Neural cell (in vitro differentiated cells): ENCODE results near the gene GNG7.

Experiments used
- EZH2 ChIP-seq: fragments of 200-600, 300-800 bp; shearing (Covaris generic), sonication (generic); IDR thresholded peaks from 2 replicates; pipeline ENCODE4 v1.6.1; 2014; ENCODE audit warnings: antibody characterized with exemption, low read length, borderline replicate concordance, mild to moderate bottlenecking; ENCODE audit not compliant: insufficient read depth, poor library complexity, severe bottlenecking
- TF ChIP-seq, protein P1 (sequence below): fragments of 450-650 bp; IDR thresholded peaks from 2 replicates; pipeline ENCODE4 v1.5.1; 2014; ENCODE audit warnings: antibody characterized with exemption, mild to moderate bottlenecking, moderate library complexity; ENCODE audit not compliant: poor library complexity, severe bottlenecking

DNA sequence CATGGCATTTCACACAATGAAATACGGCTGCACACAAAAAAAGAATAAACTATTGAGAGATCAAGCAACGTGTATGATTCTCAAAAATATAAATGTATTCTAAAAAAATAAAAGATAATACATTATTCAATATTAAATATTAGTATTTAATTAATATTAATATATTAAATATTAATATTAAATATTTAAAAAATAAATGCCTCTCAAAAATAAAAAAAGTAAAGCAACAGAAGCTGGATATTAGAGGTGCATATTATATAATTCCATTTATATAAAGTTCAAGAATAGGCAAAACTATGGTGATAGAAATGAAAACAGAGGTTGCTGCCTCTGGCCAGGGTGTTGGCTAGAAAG lies 169.4 kb downstream of the GNG7 start:
- TF ChIP-seq EZH2, result no peak
- TF ChIP-seq, protein P1, sequence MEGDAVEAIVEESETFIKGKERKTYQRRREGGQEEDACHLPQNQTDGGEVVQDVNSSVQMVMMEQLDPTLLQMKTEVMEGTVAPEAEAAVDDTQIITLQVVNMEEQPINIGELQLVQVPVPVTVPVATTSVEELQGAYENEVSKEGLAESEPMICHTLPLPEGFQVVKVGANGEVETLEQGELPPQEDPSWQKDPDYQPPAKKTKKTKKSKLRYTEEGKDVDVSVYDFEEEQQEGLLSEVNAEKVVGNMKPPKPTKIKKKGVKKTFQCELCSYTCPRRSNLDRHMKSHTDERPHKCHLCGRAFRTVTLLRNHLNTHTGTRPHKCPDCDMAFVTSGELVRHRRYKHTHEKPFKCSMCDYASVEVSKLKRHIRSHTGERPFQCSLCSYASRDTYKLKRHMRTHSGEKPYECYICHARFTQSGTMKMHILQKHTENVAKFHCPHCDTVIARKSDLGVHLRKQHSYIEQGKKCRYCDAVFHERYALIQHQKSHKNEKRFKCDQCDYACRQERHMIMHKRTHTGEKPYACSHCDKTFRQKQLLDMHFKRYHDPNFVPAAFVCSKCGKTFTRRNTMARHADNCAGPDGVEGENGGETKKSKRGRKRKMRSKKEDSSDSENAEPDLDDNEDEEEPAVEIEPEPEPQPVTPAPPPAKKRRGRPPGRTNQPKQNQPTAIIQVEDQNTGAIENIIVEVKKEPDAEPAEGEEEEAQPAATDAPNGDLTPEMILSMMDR, result no peak
